MM.1S (cell line): ENCODE results near the gene CSHL1.

ENCODE experiments used
- CTCF ChIP-seq: fragments of 300-600 bp; sonication (generic); IDR thresholded peaks from 2 replicates; pipeline ENCODE4 v1.5.1; 2016; ENCODE audit warnings: antibody characterized with exemption, low read length, mixed read lengths
- EZH2phosphoT487 ChIP-seq: fragments of 300-600 bp; sonication (generic); IDR thresholded peaks from 2 replicates; pipeline ENCODE4 v1.6.1; 2018; ENCODE audit warnings: antibody characterized with exemption, low read length

DNA sequence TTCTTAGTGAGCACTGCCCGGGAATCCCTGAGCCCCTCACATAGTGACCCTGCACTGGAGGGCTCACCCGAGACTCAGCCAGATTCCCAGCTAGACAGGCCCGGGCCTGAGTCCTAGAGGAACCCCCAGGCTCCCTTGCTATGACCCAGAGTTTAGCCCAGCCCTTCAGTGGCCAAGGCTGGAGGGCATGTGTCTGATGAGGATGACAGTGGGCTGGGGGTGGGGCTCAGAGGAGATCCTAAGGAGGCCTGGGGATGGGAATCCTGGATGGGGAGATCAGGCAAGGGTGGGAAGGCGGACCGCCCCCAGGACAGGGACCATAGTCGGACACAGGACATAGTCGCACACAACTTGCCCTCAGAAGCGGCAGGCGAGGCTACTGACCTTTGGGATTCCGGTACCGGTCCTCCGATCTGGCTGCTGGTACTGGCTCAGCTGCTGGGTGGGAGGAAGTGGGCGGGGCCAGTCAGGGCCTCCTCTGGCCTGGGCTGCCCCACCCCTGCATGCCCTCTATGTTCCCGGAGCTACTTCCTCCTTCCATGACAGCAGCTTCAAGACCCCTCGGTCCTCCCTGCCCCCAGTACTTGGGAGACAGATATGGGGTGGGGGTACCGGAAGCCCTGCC is 20.0 kb upstream of the CSHL1 start:
- TF ChIP-seq CTCF (no peak), EZH2phosphoT487 (no peak)
